Left renal cortex interstitium (tissue), 4 donors: ENCODE data around the gene WDR27. TPM values are rescaled to one million over a fixed set of nuclear protein-coding genes. Genes with fewer than 3 reads are reported as not detected.
"Not testable (repeated sequence)": the region's sequence is repeated elsewhere in the genome, so short reads cannot be mapped to it uniquely, and the experiment has no call there.

Source experiments
- DNase-seq, 4 donors: peaks; one replicate each; pipeline ENCODE4 v3.0.0-alpha.2; 2013; ENCODE audit warnings: low read depth in 4 of 4, low spot score in 2 of 4, missing footprints in 1 of 4
- polyA plus RNA-seq, 4 donors: library from polyadenylated mRNA; unstranded; fragments of 120-200 nt; gene quantifications; one replicate each; pipeline ENCODE4 v1.2.1, GENCODE V29; 2013; ENCODE audit not compliant: insufficient read length in 4 of 4

Gene WDR27
- polyA plus RNA-seq, 4 donors, result 30.8 to 112 (median 69.3) TPM

DNA sequence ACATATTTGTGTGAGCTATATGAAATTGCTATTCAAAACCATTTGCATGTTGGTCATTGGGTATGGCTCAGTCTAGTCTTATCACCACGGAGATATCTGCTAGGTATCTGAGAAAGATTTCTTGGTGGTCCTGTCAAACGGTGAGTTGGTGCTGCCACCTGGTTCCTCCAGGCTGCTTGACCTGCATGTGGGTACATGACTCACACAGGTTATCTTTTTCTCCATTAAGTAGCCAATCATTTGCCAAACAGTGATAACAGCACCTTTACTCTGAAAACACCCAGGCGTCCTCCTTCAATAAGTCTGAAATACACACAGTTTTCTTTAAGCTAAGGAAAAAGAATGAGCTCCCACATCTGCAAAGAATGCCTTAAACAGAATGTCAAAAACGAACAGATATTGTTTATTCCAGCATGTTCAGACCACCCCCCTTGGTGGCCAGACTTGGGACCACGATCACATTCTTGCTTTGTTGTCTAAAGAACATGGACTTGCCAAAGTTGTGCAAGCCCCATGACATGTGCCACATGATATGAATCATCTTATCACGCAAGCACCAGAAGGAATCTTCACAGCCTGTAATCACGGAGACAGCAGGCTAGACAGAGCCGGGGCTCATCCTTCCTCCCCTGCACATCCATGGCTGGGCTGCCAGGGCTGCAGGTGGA, 247.5 kb downstream of the WDR27 start:
- DNase-seq, result no peak

DNA sequence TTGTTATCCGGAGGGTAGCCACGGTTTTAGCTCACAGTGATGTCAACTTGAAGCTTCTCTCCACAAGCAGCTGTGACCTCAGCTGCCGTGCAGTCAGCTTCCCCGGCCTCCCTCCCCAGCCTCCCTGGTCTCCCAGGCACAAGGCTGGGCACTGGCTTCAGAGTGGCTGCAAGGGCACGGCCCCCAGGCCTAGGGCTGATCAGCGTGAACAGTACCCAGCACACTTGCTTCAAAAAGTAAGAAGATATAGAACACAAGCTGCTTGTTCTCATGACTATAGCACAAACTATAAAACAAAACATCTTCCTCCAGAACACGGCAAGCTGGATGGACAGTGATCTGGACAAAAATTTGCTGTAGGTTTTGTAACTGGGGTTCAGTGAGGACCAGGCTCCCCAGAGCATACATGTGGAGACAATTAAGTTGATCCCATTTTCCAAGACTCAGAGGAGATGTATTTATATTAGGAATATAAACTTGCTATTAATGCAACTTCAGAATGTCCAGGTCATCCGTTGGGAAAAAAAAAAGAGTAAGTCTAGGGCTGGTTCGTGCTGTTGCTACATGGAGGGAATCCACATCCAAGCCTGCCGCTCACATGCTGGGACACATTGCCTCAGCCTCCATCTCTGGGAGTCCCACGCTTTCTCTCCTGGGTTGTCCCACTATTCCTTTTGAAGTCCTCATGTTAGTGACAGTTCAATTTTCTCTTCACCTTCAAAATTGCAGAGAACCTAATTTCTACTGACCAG, 248.8 kb downstream of the WDR27 start:
- DNase-seq, result no peak

DNA sequence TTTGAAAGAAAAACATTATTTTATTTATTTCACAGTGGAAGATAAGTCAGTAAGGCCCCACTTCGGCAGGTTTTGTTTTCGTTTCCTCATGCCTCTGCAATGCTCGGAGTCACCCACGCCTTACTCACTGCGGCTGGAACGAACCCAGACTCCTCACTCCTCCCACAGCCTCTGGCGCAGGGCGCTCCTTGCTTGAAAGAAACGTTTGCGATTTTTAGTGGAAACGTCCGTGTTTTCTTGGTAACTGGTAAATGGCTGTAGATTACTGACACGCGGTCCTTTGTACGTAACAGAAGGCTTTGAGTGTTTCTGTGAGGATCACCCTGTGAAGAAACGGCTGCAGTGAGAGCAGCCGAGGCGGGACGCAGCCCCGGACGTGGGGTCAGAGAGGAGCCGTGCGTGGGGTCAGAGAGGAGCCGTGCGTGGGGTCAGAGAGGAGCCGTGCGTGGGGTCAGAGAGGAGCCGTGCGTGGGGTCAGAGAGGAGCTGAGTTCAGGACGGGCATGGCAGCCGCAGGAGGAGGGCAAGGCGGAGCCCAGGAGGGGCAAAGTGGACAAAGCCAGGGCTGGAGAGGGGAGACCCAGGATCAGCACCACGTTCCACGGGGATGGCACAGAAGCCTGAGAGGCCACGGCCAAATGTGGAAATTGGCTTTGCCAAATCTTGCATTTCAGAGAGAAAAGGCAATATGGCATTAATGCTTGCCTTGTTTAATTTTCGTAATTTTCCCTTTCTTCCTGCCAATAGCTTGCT, 249.5 kb downstream of the WDR27 start:
- DNase-seq, result peak in 1 of 4 donors; percentile 71

DNA sequence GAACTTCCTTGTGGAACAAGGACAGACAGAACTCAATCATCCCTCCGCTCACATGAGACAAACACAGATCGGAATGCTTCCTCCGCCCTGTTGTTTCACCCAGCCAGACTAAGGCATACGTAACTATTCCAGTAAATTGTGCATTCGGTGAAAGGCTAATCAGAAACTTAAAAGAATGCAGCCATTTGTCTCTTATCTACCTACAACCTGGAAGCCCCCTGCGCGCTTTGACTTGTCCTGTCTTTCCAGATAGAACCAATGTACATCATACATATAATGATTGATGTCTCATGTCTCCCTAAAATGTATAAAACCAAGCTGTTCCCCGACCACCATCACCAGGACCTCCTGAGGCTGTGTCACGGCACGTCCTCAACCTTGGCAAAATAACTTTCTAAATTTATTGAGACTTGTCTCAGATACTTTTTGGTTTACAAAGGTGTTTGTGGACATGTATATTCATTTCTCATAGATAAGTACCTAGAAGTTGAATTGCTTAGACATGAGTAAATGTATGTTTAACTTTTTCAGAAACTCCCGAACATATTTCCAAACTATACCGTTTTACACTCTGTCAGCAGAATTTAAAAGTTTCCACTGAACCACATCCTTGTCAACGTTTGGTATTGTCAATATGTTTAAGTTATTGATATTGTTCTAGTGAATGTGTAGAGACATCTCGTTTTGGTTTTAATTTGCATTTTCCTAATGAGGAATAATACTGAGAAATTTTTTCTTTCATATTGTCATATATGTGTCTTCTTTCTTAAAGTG, 250.6 kb downstream of the WDR27 start:
- no peak for DNase-seq

DNA sequence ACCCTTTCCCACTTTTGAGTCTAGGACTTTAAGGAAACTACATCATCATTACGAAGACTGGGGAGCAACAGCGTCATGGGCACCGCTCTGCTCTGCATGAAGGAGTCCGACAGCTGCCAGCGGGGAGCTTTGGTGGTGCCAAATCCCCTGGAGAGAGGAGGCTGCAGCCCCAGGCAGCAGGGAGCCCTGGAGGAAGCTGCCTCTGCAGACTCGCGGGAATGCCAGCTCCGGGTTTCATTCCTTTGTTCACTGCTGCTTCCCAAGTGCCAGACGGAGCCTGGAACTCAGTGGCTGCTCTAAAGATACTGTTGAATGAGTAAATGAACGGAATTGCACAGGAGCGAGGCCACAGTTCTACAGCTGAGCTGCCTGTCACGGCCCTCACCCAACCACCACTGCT, 251.7 kb downstream of the WDR27 start:
- DNase-seq, result no peak

DNA sequence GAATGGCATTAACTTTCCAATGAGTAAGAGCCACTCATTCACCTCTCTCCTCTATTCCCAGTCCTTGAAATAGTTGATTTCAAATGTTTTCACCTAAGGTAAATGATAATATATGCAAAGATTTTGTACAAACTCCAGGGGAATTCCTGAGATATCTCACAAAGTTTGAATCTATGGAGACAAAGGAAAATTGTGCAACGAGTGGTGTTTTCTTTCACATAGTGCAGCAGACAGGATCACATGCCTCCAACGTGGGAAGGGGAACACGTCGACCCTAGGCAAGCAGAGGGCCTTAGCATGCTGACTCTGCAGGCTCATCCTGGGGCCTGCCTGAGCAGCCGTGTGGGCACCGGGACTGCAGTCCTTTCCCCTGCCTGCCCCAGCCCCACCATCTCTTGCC, 252.6 kb downstream of the WDR27 start:
- DNase-seq, result no peak

DNA sequence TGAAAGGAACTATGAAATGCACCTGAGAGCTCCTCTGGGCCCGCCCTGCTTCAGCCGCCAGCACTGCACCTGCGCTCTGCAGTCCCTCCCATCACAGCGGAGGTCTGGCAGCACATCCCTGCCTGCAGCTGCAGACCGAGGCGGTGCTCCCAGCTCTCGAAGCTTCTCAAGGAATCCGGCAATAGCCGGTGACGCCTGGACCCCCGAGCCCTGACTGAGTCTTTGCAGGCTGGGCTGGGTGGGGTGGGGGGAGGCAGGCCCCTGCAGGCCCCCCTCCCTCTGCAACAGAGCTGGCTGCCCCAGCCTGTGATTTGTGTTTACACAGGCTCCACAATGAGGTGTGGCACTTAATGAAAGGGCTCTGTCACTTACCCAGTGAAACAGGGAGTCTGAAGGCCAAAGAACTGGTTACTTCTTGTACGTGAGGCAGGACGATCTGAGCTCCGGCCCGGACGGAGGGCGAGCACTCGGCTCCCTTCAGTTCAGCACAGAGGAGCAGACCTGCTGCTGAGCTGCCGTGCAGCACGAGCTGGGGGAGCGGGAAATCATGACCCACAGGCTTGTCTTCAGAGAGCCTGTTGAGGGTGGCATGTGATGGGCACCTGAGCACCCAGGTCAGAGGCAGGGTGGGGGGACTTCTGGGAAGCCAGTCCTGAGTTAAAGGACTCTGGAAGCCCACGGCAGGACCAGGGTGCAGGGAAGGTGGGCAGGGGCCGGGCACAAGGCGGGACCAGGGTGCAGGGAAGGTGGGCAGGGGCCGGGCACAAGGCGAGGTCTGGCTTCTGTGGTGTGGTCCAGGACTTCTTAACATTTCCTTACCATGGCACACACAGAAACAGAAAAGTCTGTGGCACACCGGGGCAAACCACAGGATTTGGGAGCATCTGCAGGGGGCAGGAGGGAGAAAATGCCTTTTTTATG, 255.9 kb downstream of the WDR27 start:
- no peak for DNase-seq

DNA sequence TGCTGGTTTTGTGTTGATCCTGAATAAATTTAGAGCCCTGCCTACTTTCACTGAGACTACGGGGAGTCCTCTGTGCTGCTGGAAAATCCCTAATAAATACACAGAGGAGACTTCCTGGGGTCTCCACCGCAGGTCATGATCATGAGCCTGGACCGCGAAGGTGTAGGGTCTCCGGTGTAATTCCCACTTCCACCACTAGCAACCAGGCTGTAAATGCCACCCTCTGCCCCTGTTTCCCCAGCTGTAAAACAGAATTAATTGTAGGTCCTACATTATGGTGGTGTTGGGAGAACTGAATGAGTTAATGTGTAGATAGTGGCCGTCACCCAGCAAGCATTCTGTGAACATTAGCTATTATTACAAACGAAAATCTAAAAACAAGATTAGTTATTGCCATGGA, 256.6 kb downstream of the WDR27 start:
- no peak for DNase-seq

DNA sequence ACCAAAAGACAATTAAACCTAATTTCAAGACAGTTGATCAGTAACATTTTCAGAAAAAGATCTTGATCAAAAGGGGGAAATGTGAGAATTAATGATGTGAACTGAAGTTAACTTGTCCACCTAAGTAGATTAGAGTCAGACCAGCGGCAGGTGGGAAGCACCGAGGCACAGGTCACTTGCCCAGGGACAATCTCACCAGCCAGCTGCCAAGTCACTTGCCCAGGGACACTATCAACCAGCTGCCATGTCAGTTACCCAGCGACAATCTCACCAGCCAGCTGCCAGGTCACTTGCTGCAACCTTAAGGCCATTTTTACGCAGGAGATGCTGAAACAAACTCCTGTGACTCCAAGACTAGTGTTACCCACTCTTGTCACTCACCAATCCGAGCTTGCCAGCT, 260.5 kb downstream of the WDR27 start:
- no peak for DNase-seq

DNA sequence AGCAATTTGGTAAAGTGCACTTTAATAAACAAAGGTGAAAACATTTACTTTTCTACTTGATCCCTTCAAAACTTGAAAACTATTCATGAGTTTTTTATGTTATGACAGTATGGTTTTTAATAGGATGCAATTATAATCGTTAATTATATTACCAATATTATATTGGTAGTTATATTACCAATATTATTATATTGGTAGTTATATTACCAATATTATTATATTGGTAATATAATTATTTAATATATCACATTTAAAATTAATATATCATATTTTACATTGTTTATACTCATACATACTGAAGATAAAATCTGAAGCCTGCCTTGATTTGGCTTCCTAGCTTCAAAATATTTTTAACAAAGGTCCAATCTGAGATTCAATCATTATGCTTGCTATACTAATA, 262.1 kb downstream of the WDR27 start:
- no peak for DNase-seq

DNA sequence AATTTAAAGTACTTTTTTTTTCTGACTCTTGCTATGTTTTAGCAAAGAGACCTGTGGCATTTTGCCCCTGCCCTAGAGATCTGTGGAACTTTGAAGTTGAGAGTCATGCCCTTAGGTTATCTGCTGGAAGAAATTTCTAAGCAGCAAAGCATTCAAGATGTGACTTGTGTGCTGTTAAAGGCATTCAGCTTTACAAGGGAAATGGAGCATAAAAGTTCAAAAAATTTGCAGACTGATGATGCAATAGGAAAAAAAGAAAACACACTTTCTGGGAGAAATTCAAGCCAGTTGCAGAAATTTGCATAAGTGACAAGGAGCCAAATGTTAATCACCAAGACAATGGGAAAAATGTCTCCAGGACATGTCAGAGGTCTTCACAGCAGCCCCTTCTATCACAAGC, 267.3 kb downstream of the WDR27 start:
- not testable (repeated sequence) for DNase-seq

DNA sequence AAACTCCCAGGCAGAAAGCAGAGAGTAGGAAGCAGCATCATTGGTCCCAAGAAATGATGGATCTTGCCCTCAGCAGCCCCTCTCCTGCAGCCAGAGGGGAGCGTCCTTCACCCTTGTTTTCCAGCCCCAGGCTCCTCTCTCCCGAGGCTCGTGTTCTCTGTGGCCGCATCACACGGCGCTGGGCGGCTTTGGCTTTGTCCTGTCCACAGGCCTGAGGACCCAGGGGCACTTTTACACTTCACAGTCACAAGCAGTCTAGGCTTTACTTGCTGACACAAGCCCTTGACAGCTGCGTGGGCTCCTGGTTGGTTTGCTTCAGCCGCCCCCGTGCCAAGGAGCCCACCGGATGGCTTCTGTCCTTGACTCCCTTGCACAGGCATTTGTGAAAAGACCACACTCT, 272.8 kb downstream of the WDR27 start:
- DNase-seq, result no peak

DNA sequence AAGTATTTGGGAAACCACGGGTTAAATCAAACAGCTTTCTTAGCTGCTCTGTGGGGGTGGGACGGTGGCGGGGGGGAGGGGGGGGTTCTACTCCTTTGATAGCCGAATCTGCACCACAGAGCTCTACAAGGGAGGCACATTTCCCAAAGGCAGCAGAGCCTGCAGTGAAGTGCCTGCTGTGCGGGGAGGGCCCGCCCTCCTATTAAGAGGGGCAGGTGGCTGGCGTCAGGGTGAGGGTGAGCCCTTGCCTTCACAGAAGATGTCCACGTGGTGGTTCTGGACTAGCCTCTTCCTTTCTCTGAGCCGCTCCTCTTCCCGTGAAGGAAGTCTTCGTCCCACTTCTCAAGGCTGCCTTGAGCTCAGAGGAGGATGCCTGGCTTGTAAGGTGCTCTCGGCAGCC, 273.3 kb downstream of the WDR27 start:
- no peak for DNase-seq

DNA sequence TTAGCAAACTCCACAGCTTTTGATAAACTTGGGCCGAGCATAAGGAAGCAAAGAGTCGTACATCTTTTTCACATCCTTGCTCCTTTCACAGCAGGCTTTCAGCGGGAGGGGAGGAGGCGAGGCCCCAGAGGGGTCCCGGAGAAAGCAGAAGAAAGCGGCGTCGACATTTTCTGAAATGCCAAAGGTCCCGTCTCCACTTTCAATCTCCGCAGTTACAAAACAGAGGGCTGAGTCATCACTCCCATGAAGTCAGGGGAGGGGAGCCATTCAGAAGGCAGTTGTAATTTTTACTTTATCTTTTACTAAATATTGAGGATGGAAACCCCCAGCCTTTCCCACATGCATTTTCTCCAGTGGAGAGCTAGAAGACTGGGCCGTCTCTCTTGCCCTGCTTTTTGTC, 274.0 kb downstream of the WDR27 start:
- no peak for DNase-seq

DNA sequence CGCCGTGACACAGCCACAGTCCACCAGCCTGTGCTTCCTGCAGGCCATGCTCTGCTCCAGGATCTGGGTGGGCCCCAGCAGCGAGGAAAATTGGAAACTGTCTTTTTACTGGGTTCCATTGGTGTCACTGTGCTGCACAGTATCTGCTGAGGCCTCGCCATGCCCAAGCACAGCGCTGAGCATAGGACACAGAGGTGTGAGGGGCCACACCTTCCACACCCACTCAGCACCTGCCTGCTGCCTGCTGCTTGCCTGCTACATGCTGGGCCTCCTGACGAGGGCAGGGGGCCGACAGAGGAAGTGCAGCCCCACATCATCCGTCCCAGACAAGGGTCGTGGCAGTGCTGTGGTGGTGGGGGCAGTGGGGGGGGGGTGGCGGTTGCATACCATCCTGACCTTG, 275.2 kb downstream of the WDR27 start:
- DNase-seq, result no peak

DNA sequence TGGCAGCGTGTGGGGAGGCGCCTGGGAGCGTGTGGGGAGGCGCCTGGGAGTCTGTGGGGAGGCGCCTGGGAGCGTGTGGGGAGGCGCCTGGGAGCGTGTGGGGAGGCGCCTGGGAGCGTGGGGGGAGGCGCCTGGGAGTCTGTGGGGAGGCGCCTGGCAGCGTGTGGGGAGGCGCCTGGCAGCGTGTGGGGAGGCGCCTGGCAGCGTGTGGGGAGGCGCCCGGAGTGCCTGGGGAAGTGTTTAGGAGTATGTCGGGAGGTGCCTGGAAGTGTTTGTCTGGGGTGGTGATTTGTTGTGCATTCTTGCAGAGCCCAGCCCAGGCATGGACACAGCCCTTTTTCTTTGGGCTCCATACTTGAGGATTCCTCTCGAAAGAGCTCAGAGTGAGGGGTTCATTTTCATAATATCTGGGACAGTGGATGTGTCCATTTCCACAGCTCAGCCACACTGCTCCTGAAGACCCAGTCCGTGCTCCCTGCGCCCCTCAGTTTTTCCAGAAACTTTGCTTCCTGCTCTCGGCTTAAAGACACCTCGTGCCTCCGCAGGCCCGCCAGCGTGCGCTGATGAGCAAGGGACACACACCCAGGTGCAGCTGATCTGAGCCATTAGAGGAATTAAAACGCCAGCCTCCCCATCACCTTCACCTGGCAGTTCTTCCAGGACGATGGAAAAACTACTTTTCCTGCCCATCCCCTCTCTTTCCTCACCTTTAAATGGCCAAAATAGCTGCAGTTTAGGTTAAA, 276.0 kb downstream of the WDR27 start:
- no peak for DNase-seq

DNA sequence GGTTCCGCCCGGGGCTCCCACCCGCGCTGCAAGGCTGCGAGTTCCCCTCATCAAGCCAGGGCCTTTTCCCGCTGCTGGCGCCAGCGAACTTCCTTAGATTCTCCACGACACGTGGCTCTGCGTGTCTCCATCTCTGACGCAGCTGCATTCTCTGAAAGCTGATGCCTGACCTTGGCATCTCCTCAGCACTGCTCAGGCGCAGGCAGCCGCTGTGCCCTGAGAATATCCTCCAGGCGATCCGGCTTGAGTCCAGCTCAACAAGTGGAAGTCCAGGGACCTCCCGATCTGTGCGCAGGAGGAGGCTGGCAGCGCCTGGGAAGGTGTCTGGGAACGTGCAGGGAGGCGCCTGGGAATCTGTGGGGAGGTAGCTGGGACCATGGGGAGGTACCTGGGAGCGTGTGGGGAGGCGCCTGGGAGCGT, 277.0 kb downstream of the WDR27 start:
- DNase-seq, result no peak

DNA sequence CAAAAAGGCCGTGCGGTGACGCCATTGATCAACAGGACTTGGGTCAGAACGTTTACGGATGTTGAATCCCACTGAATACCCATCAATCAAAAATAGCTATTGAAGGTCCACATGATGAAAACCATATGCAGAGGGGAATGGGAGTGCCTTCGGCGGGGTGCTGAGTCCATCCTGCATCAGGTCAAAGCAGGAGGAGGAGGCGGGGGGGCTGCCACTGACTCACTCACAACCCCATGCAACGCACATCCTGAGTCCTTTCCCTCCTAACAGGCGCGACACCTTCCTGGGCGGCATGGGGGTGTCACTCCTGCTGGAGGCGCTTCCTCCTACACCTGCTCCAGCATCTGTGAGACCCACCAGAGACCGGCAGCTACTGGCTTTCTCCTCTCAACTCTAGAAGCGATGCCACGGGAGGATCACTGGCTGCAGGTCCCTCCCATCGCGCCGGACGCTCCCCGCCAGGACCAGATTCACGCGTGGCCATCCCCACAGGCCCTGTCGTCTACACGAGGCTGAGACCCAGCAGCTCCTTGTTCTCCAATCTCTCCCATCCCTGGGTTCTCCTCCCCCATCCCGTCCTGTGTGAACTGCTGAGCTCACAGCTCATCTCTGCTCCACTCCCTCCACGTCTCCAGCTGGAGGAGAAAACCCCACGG, 277.6 kb downstream of the WDR27 start:
- DNase-seq, result no peak
